Epithelial cell of proximal tubule (primary cell): ENCODE measurements around the gene SPEM1. TPM values are rescaled to one million over a fixed set of nuclear protein-coding genes. Genes with fewer than 3 reads are reported as not detected.

ENCODE experiments used
- DNase-seq: peaks from one replicate; pipeline ENCODE4 v3.0.0-alpha.2; 2011; ENCODE audit warnings: low read depth
- H3K4me3 ChIP-seq: 2 replicates; pipeline ENCODE4 v1.5.1; 2011; ENCODE audit warnings: low read depth, mild to moderate bottlenecking, low read length
- CTCF ChIP-seq: conservative IDR thresholded peaks from 2 replicates; pipeline ENCODE4 v1.5.1; 2012; ENCODE audit warnings: low read depth, mild to moderate bottlenecking, low read length
- total RNA-seq: library from RNA; depleted of rRNA; stranded (reverse); fragments of >200 nt; gene quantifications from 2 replicates; pipeline ENCODE4 v1.2.3, GENCODE V29; 2015

The SPEM1 gene
- total RNA-seq, 1 donor from 2014 or later, result not detected

GRCh38 chr17:7382901-7383300, 37.2 kb upstream of the SPEM1 start:
- TF ChIP-seq CTCF, result no peak
- DNase-seq, result no peak
- H3K4me3 ChIP-seq, result no peak overlapping the region

DNA sequence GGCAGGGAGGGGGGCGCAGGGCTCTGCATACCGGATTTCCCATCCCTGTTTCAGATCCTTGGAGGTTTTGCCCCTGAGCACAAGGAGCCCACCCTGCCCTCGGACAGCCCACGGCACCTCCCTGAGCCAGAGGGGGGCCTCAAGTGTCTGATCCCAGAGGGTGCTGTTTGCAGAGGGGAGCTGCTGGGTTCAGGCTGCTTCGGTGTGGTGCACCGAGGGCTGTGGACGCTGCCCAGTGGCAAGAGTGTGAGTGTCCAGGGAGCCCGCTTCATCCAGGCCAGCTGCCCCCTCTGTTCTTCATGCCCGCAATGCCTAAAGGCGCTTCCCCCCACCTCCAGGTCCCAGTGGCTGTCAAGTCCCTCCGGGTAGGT, 36.8 kb upstream of the SPEM1 start:
- no peak overlapping the region for H3K4me3 ChIP-seq
- no peak for DNase-seq
- no peak for TF ChIP-seq CTCF

- TF ChIP-seq CTCF, result no peak
- no peak for DNase-seq
- H3K4me3 ChIP-seq, result no peak overlapping the region
Observed at GRCh38 chr17:7383742-7384488, 36.2 kb upstream of the SPEM1 start.

DNA sequence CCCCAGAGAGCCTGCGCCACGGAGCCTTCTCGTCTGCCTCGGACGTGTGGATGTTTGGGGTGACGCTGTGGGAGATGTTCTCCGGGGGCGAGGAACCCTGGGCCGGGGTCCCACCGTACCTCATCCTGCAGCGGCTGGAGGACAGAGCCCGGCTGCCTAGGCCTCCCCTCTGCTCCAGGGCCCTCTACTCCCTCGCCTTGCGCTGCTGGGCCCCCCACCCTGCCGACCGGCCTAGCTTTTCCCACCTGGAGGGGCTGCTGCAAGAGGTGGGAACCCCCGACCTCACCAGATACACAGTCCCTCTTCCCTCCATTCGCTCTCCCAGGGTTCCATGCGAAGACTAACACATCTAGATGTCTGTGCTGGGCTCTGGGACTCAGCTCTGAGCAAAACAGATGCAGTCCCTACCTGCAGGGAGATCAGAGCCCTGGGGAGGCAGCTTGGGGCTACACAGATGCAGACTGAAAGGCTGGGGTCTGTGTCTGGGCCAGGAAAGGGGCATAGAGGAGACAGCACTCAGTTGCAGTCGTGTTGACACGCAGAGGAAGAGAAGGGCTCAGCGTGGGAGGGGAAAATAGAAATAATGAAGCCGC, 35.5 kb upstream of the SPEM1 start:
- no peak overlapping the region for H3K4me3 ChIP-seq
- DNase-seq, result no peak
- no peak for TF ChIP-seq CTCF

- no peak overlapping the region for H3K4me3 ChIP-seq
- DNase-seq, result no peak
- no peak for TF ChIP-seq CTCF
Observed at GRCh38 chr17:7388856-7389255, 31.3 kb upstream of the SPEM1 start.

DNA sequence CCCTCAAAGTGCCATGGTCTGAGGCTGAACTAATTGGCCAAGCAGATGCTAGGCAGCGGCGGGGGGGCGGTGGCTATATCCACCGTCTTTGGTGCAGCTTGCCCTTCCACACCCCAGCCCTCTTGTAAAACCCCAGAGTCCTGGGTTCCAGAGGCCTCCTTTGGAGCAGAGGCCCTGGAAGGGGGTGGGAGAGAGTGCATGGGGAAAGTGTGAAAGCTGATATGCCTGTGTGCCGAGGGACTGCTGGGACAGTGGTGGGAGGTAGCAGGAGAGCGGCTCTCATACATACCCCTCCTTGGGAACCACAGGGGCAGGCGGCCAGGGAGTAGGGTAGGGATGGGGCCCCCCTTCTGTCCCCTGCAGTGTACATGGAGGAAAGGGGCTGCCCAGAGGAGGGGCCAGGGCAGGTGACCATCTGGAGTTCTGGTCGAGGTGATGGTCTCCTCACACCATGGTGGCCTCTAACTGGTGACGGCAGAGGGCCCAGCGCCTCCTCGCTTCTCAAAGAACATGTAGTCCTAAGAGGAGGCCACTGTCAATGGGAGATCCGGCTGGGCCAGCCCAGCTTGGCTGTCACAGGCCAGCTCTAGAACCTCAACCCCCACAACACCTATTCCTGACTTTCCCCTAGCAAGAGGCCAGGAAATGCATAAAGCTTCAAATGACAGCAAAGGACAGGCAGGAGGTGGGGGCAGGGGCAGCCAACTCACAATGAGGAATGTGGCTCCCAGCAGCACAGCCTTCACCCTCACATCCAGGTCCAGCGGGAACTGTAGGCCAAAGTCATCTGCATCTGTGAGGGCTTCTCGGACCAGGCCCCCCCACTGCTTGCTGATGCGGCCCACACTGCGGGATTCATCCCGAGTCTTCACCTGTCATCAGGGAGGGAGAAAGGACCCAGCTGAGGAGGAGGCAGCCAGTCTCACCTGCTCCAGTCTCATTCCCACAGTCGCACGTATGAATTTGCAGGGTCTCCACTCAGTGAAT, 29.9 kb upstream of the SPEM1 start:
- TF ChIP-seq CTCF, result no peak
- no peak for DNase-seq
- H3K4me3 ChIP-seq, result no peak overlapping the region
